Sciatic nerve (tissue), 2 donors: ENCODE results near the gene COL4A1. TPM values are rescaled to one million over a fixed set of nuclear protein-coding genes. Genes with fewer than 3 reads are reported as not detected.
"Not testable (repeated sequence)": the region's sequence is repeated elsewhere in the genome, so short reads cannot be mapped to it uniquely, and the experiment has no call there.

ENCODE experiments used
- ATAC-seq: fragments of 200-7000 bp; cut with Tn5 transposase; one replicate; pipeline ENCODE4 v1.9.1; 2020; ENCODE audit warnings: mild to moderate bottlenecking, moderate library complexity
- DNase-seq: peaks from one replicate; pipeline ENCODE4 v3.0.0-alpha.2; 2020; ENCODE audit warnings: low spot score
- intact Hi-C: fragments of 100-400 bp; cut with DNase I; formaldehyde crosslinking; loops from one replicate; pipeline ENCODE4 v1.14.2; 2022
- total RNA-seq: library from RNA; stranded (reverse); fragmentation: NEBNext Ultra II Directional; extraction: Animal tissue kit (Norgen Biotek cat#: 25700); gene quantifications from one replicate; pipeline ENCODE4 v1.2.1, GENCODE V29; 2021
- donor health status: DM: no; HTN: no; CAD: no.
- donor health status: DM: no; HTN: no; CAD: no.

The COL4A1 gene
- total RNA-seq, 1 donor from 2014 or later, result 423 TPM

DNA sequence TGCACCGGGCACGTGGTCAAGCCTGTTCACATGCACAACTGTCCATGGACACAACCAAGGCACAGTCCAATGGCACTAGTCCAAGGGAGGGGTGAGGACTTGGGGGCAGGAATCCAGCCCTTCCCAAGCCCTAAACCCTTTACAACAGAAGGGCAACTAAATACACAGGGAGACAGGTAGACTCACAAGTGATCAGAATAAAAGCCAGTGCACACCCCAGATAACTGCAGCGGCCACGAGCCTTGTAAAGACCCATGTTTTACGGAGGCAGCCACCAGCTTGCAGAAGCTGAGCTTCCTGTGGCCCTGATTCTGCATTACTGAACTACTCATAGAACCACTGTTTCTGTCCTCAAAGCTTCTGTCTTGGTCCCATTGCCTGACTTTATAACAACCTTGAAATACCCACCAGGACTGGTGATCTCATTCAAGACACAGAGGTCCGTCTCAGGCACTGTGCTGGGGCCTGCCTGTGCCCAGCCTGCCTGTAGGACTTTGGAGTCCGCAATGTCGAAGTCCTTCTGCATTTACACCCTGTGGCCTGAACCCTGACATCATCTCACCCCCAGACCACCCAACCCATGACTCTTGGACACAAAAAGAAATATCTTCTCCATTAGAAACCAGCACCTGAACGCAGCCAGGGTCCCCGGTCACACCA, 181.2 kb downstream of the COL4A1 start:
- intact Hi-C loops, result loop anchor here (10.0 kb wide), 1 partner anchor 1161 kb away; no protein-coding TSS in a partner anchor
- DNase-seq (no peak), ATAC-seq (no peak)

DNA sequence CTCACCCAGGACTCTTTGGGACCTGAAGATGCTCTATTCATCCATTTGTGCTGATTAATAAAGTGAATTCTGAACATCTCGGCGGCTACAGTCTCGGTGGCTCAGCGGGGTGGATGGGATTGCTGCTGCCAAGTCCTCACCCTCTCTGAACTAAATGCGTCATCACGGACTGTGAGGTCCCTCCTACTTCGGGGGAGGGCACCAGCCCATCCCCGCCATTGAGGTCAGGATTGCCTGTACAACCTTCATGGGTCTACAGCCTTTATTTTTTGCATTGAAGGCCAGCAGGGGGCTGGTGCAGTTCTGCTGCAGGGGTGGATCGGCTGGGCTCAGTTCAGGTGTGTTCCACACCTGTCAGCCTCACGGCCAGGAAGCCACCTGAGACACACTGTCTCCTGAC, 181.8 kb downstream of the COL4A1 start:
- ATAC-seq (no peak), DNase-seq (no peak)
- intact Hi-C loops, result loop anchor here (10.0 kb wide), 1 partner anchor 1160 kb away; no protein-coding TSS in a partner anchor

DNA sequence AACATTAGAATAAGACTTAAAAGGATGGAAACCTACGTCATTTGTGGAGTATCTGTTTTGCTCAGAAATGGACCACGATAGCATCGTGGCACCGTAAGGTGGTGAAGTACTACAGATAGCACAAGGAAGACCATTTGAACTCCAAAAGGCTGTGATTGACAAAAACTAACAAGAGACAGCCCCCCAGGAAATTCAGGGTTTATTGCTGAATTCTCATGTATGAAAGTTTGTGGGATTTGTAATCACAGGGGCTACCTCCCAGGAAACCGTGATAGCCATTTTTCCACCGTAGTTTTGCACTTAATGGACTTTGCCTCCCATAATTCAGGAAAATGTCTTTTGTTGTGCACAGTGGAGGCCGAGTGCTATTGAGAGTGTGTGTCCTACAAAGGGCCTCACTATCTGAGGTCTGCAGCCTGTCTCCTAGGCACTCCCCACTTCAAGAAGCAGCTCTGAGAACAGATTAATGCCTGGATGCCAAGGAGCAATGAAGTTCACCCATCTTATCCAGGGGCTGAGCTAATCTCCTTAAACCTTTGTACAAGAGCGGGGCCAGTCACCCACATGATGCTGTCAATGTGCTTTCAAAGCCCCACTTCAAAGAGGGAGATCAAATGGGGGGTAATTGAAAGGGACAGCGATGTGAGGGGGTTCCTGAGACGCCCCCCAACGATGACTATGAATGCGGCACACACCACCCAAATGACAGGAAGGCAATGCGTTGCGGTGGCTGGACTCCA, 182.6 kb downstream of the COL4A1 start:
- ATAC-seq, result no peak

DNA sequence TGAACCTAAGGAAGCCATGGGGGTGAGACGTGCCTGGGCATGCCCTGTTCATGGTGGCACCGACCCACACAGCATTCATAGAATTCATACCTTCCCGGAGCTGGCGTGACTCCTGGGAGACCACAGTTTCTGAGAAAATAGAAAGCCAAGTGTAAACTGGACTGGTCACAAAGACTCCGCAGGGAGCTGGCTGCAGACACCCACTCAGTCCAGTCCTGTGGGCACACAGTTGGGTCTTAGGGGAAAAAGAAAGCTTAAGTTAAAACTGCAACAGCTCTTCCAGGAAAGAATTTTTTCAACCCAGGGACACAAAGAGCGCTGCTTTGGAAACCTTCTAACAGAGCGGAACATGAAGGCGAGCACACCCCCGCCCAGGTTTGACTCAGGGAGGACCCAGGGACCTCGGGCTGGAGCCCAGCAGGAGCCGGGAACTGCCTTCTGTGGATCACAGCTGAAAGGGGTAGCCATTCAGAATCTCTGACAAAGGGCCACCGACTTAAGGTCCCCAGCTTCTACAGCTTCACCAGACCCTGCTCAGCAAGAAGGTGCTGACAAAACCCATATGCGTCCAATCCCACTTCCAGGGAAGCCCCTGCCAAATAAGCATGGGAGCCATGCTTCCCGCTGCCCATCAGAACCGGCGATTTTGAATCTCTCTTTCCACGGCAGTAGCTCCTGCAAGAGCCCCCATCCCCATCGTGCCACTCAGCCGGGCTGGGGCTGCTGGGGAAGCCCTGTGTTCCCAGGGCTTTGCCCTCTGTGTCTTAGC, 183.7 kb downstream of the COL4A1 start:
- ATAC-seq (no peak), DNase-seq (no peak)
- intact Hi-C loops, result loop anchor here (10.0 kb wide), 1 partner anchor 1158 kb away; no protein-coding TSS in a partner anchor

More for the DNA sequence above, 182.6 kb downstream of the COL4A1 start:
- DNase-seq, result no peak
- intact Hi-C loops, result loop anchor here (10.0 kb wide), 1 partner anchor 1160 kb away; no protein-coding TSS in a partner anchor

DNA sequence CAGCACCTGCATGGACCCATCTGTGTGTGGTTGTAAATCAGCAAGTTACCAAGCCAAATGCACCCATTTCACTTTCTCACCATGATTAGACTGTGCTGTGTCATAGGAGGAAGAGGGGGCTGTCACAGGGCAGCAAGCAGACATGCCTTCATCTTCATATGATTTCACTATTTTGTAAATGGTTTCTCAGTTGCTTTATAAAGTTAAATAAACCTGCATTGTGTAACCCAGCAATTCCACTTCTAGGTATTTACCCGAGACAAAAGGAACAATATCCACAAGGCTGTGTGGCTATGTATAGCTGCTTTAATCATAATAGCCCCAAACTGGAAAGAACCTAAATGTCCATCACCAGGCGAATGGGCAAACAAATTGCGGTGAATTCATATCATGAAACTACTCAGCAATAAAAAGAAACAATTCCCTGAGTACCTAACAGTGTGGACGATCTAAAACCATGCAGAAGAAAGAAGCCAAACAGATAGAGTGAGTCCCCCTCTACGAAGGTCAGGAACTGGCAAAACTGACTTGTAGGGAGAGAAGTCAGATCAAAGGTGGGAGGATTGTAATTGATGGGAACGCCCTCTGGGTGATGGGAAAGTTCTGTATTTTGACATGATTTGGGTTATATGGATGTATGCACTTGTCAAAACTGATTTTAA, 185.4 kb downstream of the COL4A1 start:
- intact Hi-C loops, result loop anchor here (10.0 kb wide), 1 partner anchor 1157 kb away; no protein-coding TSS in a partner anchor
- DNase-seq (no peak), ATAC-seq (no peak)

DNA sequence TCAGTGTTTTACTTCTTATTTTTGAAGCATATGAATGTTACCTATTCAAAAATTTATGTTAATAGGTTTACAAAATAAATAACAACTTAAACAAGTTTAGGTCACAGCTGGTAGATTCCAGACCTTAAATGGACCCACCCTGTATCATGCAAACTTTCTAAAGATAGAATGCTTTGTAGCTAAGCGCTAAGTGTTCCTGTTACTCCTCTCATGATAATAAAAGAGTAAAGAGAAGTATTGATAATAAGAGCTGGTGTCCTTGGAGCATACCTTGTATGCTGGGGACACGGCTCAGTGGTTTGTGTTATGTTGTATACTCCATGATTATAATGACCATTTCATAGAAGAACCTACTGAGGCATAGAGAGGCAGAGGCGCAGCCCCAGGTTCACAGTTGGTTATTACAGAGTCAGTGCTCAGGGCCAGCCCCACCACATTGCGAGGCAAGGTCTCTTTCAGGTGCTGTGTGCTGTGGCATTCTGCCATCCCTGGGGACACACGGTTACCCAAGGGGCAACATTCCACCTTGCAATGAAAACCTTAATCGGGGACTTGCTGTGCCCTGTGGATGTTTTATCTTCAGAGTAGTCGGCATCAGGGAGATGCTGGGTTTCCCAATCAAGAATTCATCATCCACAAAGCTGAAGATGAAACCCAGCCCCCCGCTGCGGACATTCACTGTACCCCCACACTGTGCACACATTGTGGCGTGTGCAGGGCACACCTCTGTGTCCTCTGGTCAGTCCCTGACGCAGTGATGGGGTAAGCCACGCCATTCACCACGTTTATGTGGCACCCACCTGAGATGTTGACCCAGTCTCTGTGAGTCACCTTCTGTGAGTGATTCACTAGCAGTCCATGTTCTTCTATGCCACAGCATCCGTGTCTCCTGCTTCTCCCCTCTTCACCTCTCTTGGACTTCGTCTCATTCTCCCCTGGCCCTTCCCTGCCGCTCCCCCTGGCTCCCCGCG, 186.7 kb downstream of the COL4A1 start:
- no peak for DNase-seq
- intact Hi-C loops, result loop anchor here (10.0 kb wide), 1 partner anchor 1155 kb away; no protein-coding TSS in a partner anchor
- no peak for ATAC-seq

DNA sequence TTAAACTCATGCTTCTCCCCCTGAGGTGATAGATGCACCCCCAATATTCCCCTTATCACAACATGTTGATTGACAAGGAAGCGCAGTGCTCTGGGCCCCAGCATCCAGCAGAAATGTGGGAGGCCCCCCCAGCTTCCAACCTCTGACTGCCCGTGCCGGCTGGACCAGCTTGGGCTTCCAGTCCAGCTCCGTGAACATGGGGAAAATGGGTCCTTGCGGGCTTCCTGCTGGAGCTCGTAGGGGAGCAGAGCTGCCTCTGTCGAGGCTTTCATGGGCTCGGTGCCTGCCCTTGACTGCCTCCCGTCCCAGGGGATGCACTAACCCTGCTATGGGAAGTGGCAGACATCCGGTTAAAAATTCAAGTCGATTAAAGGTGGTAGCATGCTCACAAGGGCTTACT, 188.9 kb downstream of the COL4A1 start:
- intact Hi-C loops, result no loop called here
- ATAC-seq (no peak), DNase-seq (no peak)

DNA sequence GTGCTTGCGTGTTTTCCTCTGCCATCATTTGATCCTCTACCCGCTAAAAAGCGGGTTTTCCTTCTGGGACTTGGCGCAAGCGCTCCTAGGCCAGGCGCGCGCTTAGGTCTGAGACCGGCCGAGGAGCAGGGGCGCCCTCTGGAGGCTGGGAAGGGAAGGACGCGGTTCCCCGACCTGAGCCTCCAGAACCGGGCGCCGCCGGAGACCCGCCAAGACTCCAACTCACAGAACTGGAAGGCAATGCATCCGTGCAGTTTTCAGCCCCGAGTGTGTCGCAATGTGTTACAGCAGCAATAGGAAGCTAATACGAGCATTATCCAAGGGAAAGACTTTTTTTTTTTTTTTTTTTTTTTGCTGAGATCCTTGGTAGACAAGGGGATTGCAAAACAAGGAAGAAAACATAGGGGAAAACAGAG, 190.9 kb downstream of the COL4A1 start:
- DNase-seq, result peak; percentile 78
- ATAC-seq, result peak; percentile 88
- intact Hi-C loops, result no loop called here

DNA sequence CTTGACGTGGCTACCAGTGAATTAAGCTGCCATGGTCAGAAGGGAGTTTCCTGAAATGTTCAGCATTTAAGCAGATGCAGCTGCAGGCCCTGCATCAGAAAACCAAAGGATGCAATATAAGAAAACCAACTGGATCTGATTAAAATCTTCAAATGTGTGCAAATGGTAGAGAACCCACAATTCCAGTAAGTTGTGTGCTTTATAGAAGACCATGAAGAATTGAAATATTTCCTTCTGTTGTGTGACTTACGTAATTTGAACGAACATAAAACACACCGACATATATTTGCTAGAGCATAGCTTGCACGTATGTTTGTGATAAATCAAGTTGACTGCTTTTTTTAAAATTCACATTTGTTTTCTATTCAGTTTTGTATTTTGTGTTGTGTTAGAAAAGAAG, 191.4 kb downstream of the COL4A1 start:
- intact Hi-C loops, result no loop called here
- ATAC-seq (no peak), DNase-seq (no peak)

DNA sequence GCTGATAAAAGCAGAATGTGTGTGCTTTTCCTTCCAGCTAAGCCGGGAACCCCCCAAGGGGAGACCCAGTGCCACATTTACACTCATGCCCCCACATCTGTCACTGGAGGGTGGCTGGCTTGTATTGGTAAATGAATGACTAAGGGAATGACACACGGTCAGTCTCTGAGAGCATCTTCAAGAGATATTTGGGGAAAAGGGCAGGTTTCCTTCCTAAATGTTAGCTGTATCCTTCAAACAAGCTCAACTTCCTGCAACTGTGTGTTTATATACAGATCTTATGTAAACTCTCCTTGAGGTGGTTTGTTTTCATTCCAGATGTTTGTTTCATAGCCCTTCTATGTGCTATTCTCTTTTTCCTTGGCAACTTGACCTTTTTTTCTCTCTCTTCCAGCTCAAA, 192.6 kb downstream of the COL4A1 start:
- no peak for DNase-seq
- intact Hi-C loops, result no loop called here
- ATAC-seq, result no peak

DNA sequence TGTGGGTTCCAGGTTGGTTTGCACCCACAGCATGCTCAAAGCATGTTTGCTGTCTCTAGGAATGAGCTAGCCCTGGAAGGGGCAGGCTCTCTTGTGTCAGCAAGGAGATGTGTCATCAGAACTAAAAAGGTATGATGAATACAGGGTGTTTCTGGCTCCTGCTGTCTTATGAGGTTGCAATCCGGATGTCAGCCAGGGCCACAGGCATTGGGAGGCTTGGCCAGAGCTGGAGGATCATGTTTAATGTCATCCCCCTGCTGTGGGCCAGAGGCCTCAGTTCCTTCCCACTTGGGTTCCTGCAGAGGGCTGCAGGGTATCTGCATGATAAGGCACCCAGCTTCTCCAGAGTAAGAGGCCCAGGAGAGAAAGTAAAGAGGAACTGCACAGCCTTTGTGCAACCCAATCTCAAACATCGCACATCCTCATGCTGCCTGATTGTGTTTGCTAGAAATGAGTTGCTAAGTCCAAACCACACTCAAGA, 193.6 kb downstream of the COL4A1 start:
- DNase-seq (no peak), ATAC-seq (no peak)
- intact Hi-C loops, result no loop called here

DNA sequence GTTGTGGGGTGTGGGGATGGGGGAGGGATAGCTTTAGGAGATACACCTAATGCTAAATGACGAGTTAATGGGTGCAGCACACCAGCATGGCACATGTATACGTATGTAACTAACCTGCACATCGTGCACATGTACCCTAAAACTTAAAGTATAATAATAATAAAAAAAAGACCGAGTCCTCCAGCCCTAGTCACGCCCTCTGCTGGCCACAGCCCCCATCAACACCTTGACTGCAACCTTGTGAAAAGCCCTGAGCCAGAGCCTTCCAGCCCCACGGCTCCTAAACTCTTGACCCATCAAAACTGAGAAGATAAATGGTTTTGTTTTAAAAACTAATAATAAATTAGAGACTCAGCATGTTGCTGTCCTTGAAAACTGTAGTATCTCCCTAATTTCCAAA, 194.6 kb downstream of the COL4A1 start:
- ATAC-seq, intact Hi-C loops, DNase-seq: not testable (repeated sequence)

DNA sequence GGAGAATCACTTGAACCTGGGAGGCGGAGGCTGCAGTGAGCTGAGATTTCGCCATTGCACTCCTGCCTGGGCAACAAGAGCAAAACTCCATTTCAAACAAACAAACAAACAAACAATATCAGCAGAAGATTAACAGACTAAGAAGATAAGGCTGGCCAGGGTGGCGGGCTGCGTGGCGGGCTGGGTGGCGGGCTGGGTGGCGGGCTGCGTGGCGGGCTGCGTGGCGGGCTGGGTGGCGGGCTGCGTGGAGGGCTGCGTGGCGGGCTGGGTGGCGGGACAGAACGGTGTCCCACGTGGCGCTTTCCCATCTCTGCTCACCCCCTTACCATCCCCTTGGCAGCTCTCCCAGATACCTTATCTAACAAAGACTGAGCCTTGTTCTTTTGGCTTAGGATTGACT, 196.2 kb downstream of the COL4A1 start:
- DNase-seq (no peak), ATAC-seq (no peak)
- intact Hi-C loops, result no loop called here

DNA sequence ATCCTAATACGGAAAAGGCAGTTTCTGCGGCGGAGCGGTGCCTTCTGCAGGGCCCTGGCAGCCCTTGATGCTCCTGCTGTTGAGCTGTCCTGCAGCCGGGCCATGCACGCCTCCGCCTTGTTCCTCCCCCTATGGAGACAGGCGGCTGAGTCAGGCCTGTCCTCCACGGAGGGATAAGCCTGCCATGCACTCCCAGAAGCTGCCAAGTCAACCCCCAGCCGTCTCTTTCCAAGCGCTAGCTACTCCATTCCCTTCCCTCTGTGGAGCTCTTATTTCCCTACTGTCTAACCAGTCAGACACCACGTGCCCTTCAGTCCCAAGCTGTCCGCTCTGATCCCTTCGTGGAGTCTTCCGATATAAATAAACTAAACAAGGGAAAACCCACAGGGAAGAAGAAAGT, 197.0 kb downstream of the COL4A1 start:
- ATAC-seq, result peak; percentile 78
- no peak for DNase-seq
- intact Hi-C loops, result no loop called here

DNA sequence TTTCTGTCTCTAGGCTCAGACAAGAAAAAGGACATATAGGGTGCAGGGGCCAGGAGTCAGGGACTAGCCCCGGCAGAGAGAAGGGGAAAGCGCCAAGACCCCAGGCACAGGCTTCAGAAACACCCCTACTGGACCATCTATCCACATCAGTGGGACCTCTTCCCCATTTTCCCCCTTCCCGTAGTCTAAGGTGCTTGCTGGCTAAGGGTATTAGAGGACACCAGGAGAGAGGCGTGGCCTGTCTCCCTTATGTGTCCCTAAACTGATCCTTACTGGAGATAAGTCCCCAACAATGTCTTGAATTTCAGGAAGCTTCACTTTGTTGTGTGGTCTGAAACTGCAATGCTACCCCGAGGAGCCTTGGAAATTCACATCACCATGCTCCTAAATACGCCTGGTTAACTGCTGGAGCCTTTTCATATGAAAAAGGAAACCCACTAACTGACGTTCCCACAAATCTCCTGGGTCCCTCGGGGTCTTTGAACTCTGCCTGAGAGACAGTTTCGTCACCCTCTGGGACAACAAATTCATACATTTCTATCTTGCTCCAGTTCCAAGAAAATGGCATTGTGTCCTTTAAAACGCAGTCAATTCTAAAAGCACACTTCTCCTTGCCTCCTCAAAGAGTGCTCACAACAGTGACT, 197.7 kb downstream of the COL4A1 start:
- DNase-seq (no peak), ATAC-seq (peak; percentile 14)
- intact Hi-C loops, result no loop called here

DNA sequence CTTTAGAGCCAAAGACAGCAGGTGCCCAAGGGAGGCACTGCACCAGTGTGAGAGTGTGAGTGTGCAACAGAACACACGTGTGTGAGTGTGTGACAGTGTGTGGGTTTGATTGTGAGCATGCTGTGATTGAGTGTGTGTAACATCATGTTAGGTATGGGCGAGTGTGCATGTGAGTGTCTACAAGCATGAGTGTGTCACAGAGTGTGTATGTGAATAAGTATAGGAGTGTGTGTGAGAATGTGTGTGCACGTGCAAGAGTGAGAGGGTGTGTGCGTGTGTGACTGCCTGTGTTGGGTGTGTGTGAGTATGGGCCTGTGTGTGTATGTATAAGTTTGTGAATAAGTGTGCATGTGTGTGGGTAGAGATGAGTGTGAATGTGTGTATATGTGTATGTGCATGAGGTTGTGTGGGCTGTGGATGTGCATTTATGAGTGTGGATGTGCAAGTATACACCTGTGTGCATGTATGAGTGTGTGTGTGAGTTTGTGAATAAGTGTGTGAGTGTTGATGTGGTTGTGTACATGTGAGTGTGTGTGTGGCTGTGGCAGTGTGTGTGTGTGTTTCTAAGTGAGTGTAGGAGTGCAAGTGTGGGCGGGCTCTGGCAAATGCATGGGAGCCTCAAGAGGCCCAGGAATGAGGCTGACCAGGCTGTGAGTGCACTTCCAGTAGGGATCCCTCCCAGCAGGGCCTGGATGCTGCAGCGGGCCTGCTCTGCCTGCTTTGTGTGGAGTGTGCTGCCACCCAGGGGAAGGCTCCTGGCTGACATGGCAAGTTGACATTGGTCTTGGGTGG, 198.4 kb downstream of the COL4A1 start:
- peak; percentile 84 for DNase-seq
- intact Hi-C loops, result no loop called here
- ATAC-seq, result peak; percentile 96
